Spleen (tissue), 11 donors: ENCODE measurements around the gene CPLX3. TPM values are rescaled to one million over a fixed set of nuclear protein-coding genes. Genes with fewer than 3 reads are reported as not detected.
A peak's percentile ranks its signal among the peaks of the same experiment; 100 is the strongest.

Source experiments
- DNase-seq: peaks from one replicate; pipeline ENCODE4 v3.0.0-alpha.2; 2020
- H3K27ac ChIP-seq, 8 donors: fragments of 200-600 bp; sonication (generic) in 7 of 8; 1 replicate in 4 of 8; 2 replicates in 4 of 8; pipeline versions ENCODE4 v1.5.0 to v1.8.0; 2016 to 2021; ENCODE audit warnings: inconsistent platforms in 4 of 8, mild to moderate bottlenecking in 4 of 8, moderate library complexity in 1 of 8
- H3K27me3 ChIP-seq, 7 donors: fragments of 200-600 bp; sonication (generic) in 6 of 7; replicated peaks in 1 of 7; 1 replicate in 4 of 7; 2 replicates in 3 of 7; pipeline versions ENCODE4 v1.5.0 to v1.8.0; 2016 to 2021; ENCODE audit warnings: inconsistent platforms in 3 of 7, mild to moderate bottlenecking in 1 of 7
- H3K36me3 ChIP-seq, 6 donors: fragments of 200-600 bp; sonication (generic) in 5 of 6; 1 replicate in 4 of 6; 2 replicates in 2 of 6; pipeline versions ENCODE4 v1.5.0 to v1.8.0; 2016 to 2021; ENCODE audit warnings: inconsistent platforms in 2 of 6
- H3K4me1 ChIP-seq, 6 donors: fragments of 200-600 bp; sonication (generic) in 5 of 6; 1 replicate in 3 of 6; 2 replicates in 3 of 6; pipeline versions ENCODE4 v1.5.0 to v1.8.0; 2016 to 2021; ENCODE audit warnings: inconsistent platforms in 3 of 6
- H3K4me3 ChIP-seq, 8 donors: fragments of 200-600 bp; sonication (generic) in 7 of 8; 1 replicate in 4 of 8; 2 replicates in 4 of 8; pipeline versions ENCODE4 v1.5.0 to v1.8.0; 2016 to 2021; ENCODE audit warnings: inconsistent platforms in 4 of 8, mild to moderate bottlenecking in 4 of 8, moderate library complexity in 2 of 8
- H3K9me3 ChIP-seq, 8 donors: fragments of 200-600 bp; sonication (generic) in 7 of 8; 1 replicate in 4 of 8; 2 replicates in 4 of 8; pipeline versions ENCODE4 v1.5.0 to v1.8.0; 2016 to 2021; ENCODE audit warnings: inconsistent platforms in 4 of 8
- CTCF ChIP-seq, 11 experiments: fragments of 200-600 bp in 7 of 11; fragments of 450-650 bp in 4 of 11; sonication (generic) in 4 of 11; IDR thresholded peaks in 8 of 11; conservative IDR thresholded peaks in 3 of 11; 1 replicate in 7 of 11; 2 replicates in 4 of 11; pipeline versions ENCODE4 v1.4.0 to v1.8.0; 2016 to 2021; ENCODE audit warnings: antibody characterized with exemption in 11 of 11, inconsistent platforms in 4 of 11, mild to moderate bottlenecking in 1 of 11
- POLR2A ChIP-seq, 3 donors: fragments of 450-650 bp; IDR thresholded peaks; one replicate each; pipeline ENCODE4 v1.5.1; 2017; ENCODE audit warnings: antibody characterized with exemption in 3 of 3, mild to moderate bottlenecking in 1 of 3
- POLR2AphosphoS5 ChIP-seq, 3 donors: sonication (generic); formaldehyde crosslinking; IDR thresholded peaks; one replicate each; pipeline ENCODE4 v1.5.1; 2017; ENCODE audit warnings: antibody characterized with exemption in 3 of 3
- WGBS, 5 donors: extraction: QIAGEN DNeasy Blood & Tissue Kit in 3 of 5; methylation state at CpG; one replicate each; pipeline versions ENCODE4 v1.1.5 to v1.1.7; 2013 to 2018; 5-methylcytosine and 5-hydroxymethylcytosine counted together
- intact Hi-C: fragments of 100-400 bp; cut with DNase I; formaldehyde crosslinking; loops from one replicate; pipeline ENCODE4 v1.15.0; 2023; ENCODE audit warnings: low total_unique reads
- polyA plus RNA-seq, 3 donors: library from polyadenylated mRNA; stranded (reverse); fragments of 200-250 nt; gene quantifications; one replicate each; pipeline ENCODE4 v1.2.1, GENCODE V29; 2013
- total RNA-seq, 7 donors: library from RNA; depleted of rRNA in 3 of 7; stranded (reverse); fragments of >200 nt in 3 of 7; fragmentation: NEBNext Ultra II Directional in 4 of 7; extraction: Animal tissue kit (Norgen Biotek cat#: 25700) in 4 of 7; gene quantifications; one replicate each; pipeline versions ENCODE4 v1.1.0 to v1.2.1, GENCODE V29; 2016 to 2021
- donor health status: healthy with polysubstance abuse.
- donor health status: DM: no; HTN: no; CAD: no; lungs with moderate emphysema.
- donor health status: DM: no; HTN: no; CAD: no.
- donor health status: Bipolar disorder and iron deficiency.
- donor health status: healthy.
- donor health status: DM: no; HTN: no; CAD: no.
- donor health status: DM: yes; HTN: yes; CAD: no.

CPLX3 gene
- total and polyA plus RNA-seq, 10 donors = 17.7 to 207 (median 39.1) TPM

GRCh38 chr15:74786551-74787165, 39.8 kb upstream of the CPLX3 start:
- no peaks in the 10 kb centered on the region for H3K9me3 ChIP-seq
- H3K27me3 ChIP-seq = no peaks in the 10 kb centered on the region
- DNase-seq = peak; percentile 87
- H3K4me1 ChIP-seq = peaks cover 80 to 93% (median 89%) of the 10 kb centered on the region in 6 donors
- H3K27ac ChIP-seq = peak overlapping the region; percentile 94 to 99 (median 96)
- WGBS, 5 donors = 13 to 28% (median 19%) methylated on average over 6 to 7 of the region's 7 CpGs
- no peak for TF ChIP-seq CTCF (IDR thresholded peaks at IDR 0.05 in 8 of 11, conservative IDR thresholded peaks at IDR 0.05 in 3 of 11)
- TF ChIP-seq POLR2AphosphoS5 (IDR thresholded peaks at IDR 0.05) = peak in 1 of 3 donors; percentile 25
- TF ChIP-seq POLR2A (IDR thresholded peaks at IDR 0.05) = no peak
- peaks cover 0 to 30% (median 0%) of the 10 kb centered on the region in 6 donors for H3K36me3 ChIP-seq
- intact Hi-C loops = no loop called here
- peak overlapping the region in 7 of 8 donors; percentile 11 to 98 (median 52) for H3K4me3 ChIP-seq

- H3K9me3 ChIP-seq = no peaks in the 10 kb centered on the region
These were observed 39.0 kb upstream of the CPLX3 start for GRCh38 chr15:74787251-74788041.

GRCh38 chr15:74788042-74788682, 38.3 kb upstream of the CPLX3 start:
- intact Hi-C loops = no loop called here
- H3K27ac ChIP-seq = peak overlapping the region; percentile 94 to 99 (median 96)

More at GRCh38 chr15:74787251-74788041, 39.0 kb upstream of the CPLX3 start:
- TF ChIP-seq CTCF (IDR thresholded peaks at IDR 0.05 in 8 of 11, conservative IDR thresholded peaks at IDR 0.05 in 3 of 11) = peak; percentile 68 to 90 (median 84)
- TF ChIP-seq POLR2A (IDR thresholded peaks at IDR 0.05) = peak in 1 of 3 donors; percentile 26
- TF ChIP-seq POLR2AphosphoS5 (IDR thresholded peaks at IDR 0.05) = peak; percentile 82 to 89 (median 89)
- H3K27ac ChIP-seq = peak overlapping the region; percentile 94 to 99 (median 96)
- peaks cover 0 to 38% (median 0%) of the 10 kb centered on the region in 6 donors for H3K36me3 ChIP-seq
- DNase-seq = peak; percentile 97
- no peaks in the 10 kb centered on the region for H3K27me3 ChIP-seq
- H3K4me3 ChIP-seq = peak overlapping the region in 7 of 8 donors; percentile 46 to 98 (median 52)
- intact Hi-C loops = no loop called here
- H3K4me1 ChIP-seq = peaks cover 87 to 100% (median 97%) of the 10 kb centered on the region in 6 donors
- WGBS, 5 donors = 2 to 18% (median 13%) methylated on average over 10 to 13 of the region's 13 CpGs

More at GRCh38 chr15:74788042-74788682, 38.3 kb upstream of the CPLX3 start:
- peak; percentile 78 for DNase-seq
- H3K27me3 ChIP-seq = no peaks in the 10 kb centered on the region
- peak in 1 of 11 experiments; percentile 35 for TF ChIP-seq CTCF (IDR thresholded peaks at IDR 0.05 in 8 of 11, conservative IDR thresholded peaks at IDR 0.05 in 3 of 11)
- TF ChIP-seq POLR2AphosphoS5 (IDR thresholded peaks at IDR 0.05) = no peak
- peak overlapping the region in 7 of 8 donors; percentile 46 to 98 (median 52) for H3K4me3 ChIP-seq
- 8 to 17% (median 10%) methylated on average over 7 of the region's 7 CpGs for WGBS, 5 donors
- no peaks in the 10 kb centered on the region for H3K9me3 ChIP-seq
- H3K36me3 ChIP-seq = peaks cover 0 to 45% (median 0%) of the 10 kb centered on the region in 6 donors
- H3K4me1 ChIP-seq = peaks cover 94 to 100% (median 100%) of the 10 kb centered on the region in 6 donors
